PC-3 (cell line): Measurements from ENCODE around the gene MLANA. TPM values are rescaled to one million over a fixed set of nuclear protein-coding genes. Genes with fewer than 3 reads are reported as not detected.

Source experiments
- ATAC-seq: fragments of 200-7000 bp; cut with Tn5 transposase; 2 replicates; pipeline ENCODE4 v1.9.1; 2020; ENCODE audit warnings: mild to moderate bottlenecking, moderate library complexity
- BruUV-seq: library from RNA; stranded (reverse); fragments of 400-500 nt; replicated peaks from 2 replicates; lab custom pipeline; 2021; lab: Mats Ljungman, UMichigan
- CTCF ChIA-PET: fragments of 300-600 bp; sonication (Branson Sonifier 250); formaldehyde crosslinking; loops from one replicate; lab custom pipeline; 2022; ENCODE audit warnings: antibody characterized with exemption; lab: Charles Lee
- POLR2A ChIA-PET: fragments of 300-600 bp; sonication (Branson Sonifier 250); formaldehyde crosslinking; loops from one replicate; lab custom pipeline; 2022; ENCODE audit warnings: antibody characterized with exemption; ENCODE audit not compliant: unreplicated experiment; lab: Charles Lee
- DNase-seq: peaks from one replicate; pipeline ENCODE4 v3.0.0-alpha.2; 2015
- H2AFZ ChIP-seq: fragments of 300-600 bp; sonication (generic); 2 replicates; pipeline ENCODE4 v1.6.0; 2016; ENCODE audit warnings: antibody characterized with exemption, low read length
- H3F3A ChIP-seq: fragments of 300-600 bp; sonication (generic); one replicate; pipeline ENCODE4 v1.6.0; 2017; ENCODE audit warnings: antibody characterized with exemption, low read length, control low read depth, mild to moderate bottlenecking; ENCODE audit not compliant: unreplicated experiment
- H3K27ac ChIP-seq: fragments of 300-600 bp; sonication (generic); 2 replicates; pipeline ENCODE4 v1.5.1; 2016; ENCODE audit warnings: mild to moderate bottlenecking, low read length
- H3K27me3 ChIP-seq: fragments of 300-600 bp; sonication (generic); 2 replicates; pipeline ENCODE4 v1.6.1; 2016; ENCODE audit warnings: low read length, mixed read lengths
- H3K36me3 ChIP-seq: fragments of 300-600 bp; sonication (generic); 2 replicates; pipeline ENCODE4 v1.6.1; 2016; ENCODE audit warnings: low read depth, mixed run types, low read length, mixed read lengths
- H3K4me1 ChIP-seq: fragments of 300-600 bp; sonication (generic); 2 replicates; pipeline ENCODE4 v1.5.1; 2016; ENCODE audit warnings: low read length; ENCODE audit not compliant: insufficient read depth
- H3K4me2 ChIP-seq: fragments of 300-600 bp; sonication (generic); 2 replicates; pipeline ENCODE4 v1.6.0; 2016; ENCODE audit warnings: low read length
- H3K4me3 ChIP-seq: fragments of 300-600 bp; sonication (generic); 2 replicates; pipeline ENCODE4 v1.5.1; 2016; ENCODE audit warnings: mild to moderate bottlenecking, low read length, mixed read lengths
- H3K79me2 ChIP-seq: fragments of 300-600 bp; sonication (generic); 2 replicates; pipeline ENCODE4 v1.6.1; 2017; ENCODE audit warnings: low read length, mixed read lengths
- H3K9ac ChIP-seq: fragments of 300-600 bp; sonication (generic); 2 replicates; pipeline ENCODE4 v1.6.0; 2016; ENCODE audit warnings: mild to moderate bottlenecking, low read length
- H3K9me2 ChIP-seq: fragments of 300-600 bp; sonication (generic); replicated peaks from 2 replicates; pipeline ENCODE4 v1.6.1; 2016; ENCODE audit warnings: mixed run types, low read length, mixed read lengths
- H3K9me3 ChIP-seq: fragments of 300-600 bp; sonication (generic); 2 replicates; pipeline ENCODE4 v1.6.1; 2016; ENCODE audit warnings: low read length, mixed read lengths
- H4K20me1 ChIP-seq: fragments of 300-600 bp; sonication (generic); 2 replicates; pipeline ENCODE4 v1.6.1; 2016; ENCODE audit warnings: low read length, mixed read lengths
- EZH2 ChIP-seq: fragments of 300-600 bp; sonication (generic); IDR thresholded peaks from one replicate; pipeline ENCODE4 v1.6.1; 2017; ENCODE audit warnings: antibody characterized with exemption, mild to moderate bottlenecking, low read length; ENCODE audit not compliant: unreplicated experiment
- EZH2phosphoT487 ChIP-seq: fragments of 300-600 bp; sonication (generic); IDR thresholded peaks from 2 replicates; pipeline ENCODE4 v1.6.1; 2018; ENCODE audit warnings: mild to moderate bottlenecking, antibody characterized with exemption, low read length, borderline replicate concordance
- intact Hi-C: fragments of 100-400 bp; cut with micrococcal nuclease; formaldehyde crosslinking; loops from 2 replicates; pipeline ENCODE4 v1.9.0; 2023
- total RNA-seq: library from RNA; depleted of rRNA; stranded (reverse); fragments of >200 nt; gene quantifications from 2 replicates; pipeline ENCODE4 v1.2.3, GENCODE V29; 2014
- TF ChIP-seq, protein P1 (sequence below): fragments of 300-600 bp; sonication (generic); conservative IDR thresholded peaks from 2 replicates; pipeline ENCODE4 v1.5.1; 2017; ENCODE audit warnings: antibody characterized with exemption, low read depth, mild to moderate bottlenecking, low read length

MLANA gene
- total RNA-seq, 1 experiment from 2014 or later, result not detected

DNA sequence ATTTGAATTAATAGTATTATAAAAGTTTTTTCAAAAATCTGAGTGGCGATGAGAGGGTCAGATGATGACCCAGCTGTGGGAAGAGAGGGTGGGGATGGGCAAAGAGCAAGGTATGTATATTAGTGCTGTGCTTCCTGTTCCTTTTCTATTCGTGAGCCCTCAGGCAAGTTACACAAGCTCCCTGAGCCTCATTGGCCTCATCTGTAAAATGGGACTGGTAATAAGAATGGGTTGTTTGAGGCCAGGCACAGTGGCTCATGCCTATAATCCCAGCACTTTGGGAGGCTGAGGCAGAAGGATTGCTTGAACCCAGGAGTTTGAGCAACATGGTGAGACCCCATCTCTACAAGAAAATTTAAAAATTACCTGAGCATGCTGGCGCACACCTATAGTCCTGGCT lies 24.0 kb upstream of the MLANA start:
- no peaks in the 10 kb centered on the region for H3F3A ChIP-seq
- no peak overlapping the region for H3K4me3 ChIP-seq
- H3K4me1 ChIP-seq, result no peaks in the 10 kb centered on the region
- no peaks in the 10 kb centered on the region for H3K9me2 ChIP-seq
- no peak overlapping the region for H3K27ac ChIP-seq
- H3K9ac ChIP-seq, result no peak overlapping the region
- H2AFZ ChIP-seq, result no peak overlapping the region
- no peaks in the 10 kb centered on the region for H3K9me3 ChIP-seq
- DNase-seq (no peak), ATAC-seq (no peak)
- intact Hi-C loops, result no loop called here
- no peaks in the 10 kb centered on the region for H3K79me2 ChIP-seq
- H3K4me2 ChIP-seq, result no peak overlapping the region
- H4K20me1 ChIP-seq, result no peaks in the 10 kb centered on the region
- TF ChIP-seq EZH2phosphoT487 (no peak), EZH2 (no peak)
- TF ChIP-seq, protein P1, sequence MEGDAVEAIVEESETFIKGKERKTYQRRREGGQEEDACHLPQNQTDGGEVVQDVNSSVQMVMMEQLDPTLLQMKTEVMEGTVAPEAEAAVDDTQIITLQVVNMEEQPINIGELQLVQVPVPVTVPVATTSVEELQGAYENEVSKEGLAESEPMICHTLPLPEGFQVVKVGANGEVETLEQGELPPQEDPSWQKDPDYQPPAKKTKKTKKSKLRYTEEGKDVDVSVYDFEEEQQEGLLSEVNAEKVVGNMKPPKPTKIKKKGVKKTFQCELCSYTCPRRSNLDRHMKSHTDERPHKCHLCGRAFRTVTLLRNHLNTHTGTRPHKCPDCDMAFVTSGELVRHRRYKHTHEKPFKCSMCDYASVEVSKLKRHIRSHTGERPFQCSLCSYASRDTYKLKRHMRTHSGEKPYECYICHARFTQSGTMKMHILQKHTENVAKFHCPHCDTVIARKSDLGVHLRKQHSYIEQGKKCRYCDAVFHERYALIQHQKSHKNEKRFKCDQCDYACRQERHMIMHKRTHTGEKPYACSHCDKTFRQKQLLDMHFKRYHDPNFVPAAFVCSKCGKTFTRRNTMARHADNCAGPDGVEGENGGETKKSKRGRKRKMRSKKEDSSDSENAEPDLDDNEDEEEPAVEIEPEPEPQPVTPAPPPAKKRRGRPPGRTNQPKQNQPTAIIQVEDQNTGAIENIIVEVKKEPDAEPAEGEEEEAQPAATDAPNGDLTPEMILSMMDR, result no peak
- ChIA-PET CTCF (no interaction called here), POLR2A (no interaction called here)
- no peaks in the 10 kb centered on the region for H3K27me3 ChIP-seq
- H3K36me3 ChIP-seq, result no peaks in the 10 kb centered on the region
- no TSS peak for BruUV-seq

DNA sequence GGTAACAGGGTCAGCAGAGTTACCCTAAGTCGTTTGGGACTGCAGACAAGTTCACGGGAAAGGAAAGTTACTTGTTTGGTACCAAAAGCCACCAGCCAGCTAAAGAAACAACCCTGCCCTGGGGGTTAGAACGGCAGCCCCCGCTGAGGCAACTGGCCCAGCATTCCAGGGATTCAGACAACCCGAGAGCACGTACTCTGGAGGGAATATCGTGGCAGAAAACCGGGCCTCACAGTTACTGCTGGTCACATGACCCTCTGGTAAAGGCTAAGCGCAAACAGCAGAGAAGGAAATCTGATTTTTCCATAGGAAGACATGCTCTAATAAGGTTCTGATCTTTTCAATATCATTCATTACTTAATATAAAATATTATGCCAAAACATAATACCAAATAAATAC lies 22.5 kb upstream of the MLANA start:
- Histone ChIP-seq H3K9ac (no peak overlapping the region), H3K36me3 (no peaks in the 10 kb centered on the region), H3K4me1 (no peaks in the 10 kb centered on the region), H3K27ac (no peak overlapping the region), H3K4me2 (no peak overlapping the region), H4K20me1 (no peaks in the 10 kb centered on the region), H3K9me3 (no peaks in the 10 kb centered on the region), H3F3A (no peaks in the 10 kb centered on the region), H3K9me2 (no peaks in the 10 kb centered on the region), H2AFZ (no peak overlapping the region), H3K27me3 (no peaks in the 10 kb centered on the region), H3K79me2 (no peaks in the 10 kb centered on the region), H3K4me3 (no peak overlapping the region)
- ChIA-PET POLR2A (no interaction called here), CTCF (no interaction called here)
- no TSS peak for BruUV-seq
- intact Hi-C loops, result no loop called here
- no peak for DNase-seq
- ATAC-seq, result no peak
- TF ChIP-seq EZH2, result no peak

DNA sequence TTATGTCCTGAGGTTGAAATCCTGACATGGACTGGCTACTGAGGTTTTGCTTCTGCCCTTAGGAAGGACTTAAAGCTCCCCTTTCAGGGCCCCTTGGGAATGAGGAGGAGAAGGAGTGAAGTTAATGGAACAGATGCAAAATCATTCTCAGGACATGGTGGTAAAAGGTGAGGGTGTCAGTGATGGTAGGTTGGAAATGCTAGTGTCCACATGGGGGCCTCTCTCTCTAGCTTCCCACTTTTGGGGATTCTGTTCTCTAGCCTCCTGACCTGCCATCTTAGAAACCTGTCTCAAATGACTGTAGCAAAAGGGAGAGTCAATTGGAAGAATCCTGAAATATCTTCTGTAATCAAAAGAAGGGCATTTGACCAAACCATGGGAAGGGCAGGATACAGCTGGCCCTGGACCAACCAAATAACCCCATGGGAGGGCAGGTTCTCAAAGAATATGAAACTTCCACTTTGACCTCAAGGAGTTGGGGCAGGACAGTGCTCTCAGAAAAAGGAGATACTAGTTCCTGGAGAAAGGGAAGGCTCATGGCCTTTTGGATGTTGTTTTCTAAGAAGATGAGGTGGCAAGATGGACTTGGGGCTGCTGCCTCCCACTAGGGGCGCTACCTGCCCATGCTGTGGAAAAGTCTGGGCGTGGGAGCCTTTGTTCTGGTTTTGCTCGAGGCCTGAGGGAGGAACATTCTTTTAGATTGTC lies 21.2 kb upstream of the MLANA start:
- H3K9me3 ChIP-seq, result no peaks in the 10 kb centered on the region
- H4K20me1 ChIP-seq, result no peaks in the 10 kb centered on the region
- DNase-seq (peak; percentile 23), ATAC-seq (no peak; the same call in 1 of the 2 replicates)
- ChIA-PET CTCF (no interaction called here), POLR2A (no interaction called here)
- no peak overlapping the region for H3K9ac ChIP-seq
- H3K4me2 ChIP-seq, result no peak overlapping the region
- H3K27ac ChIP-seq, result no peak overlapping the region
- H3F3A ChIP-seq, result no peaks in the 10 kb centered on the region
- intact Hi-C loops, result no loop called here
- TF ChIP-seq, protein P1, result peak; percentile 59
- TF ChIP-seq EZH2, result no peak
- H3K79me2 ChIP-seq, result no peaks in the 10 kb centered on the region
- H3K4me1 ChIP-seq, result no peaks in the 10 kb centered on the region
- no peak overlapping the region for H3K4me3 ChIP-seq
- no TSS peak for BruUV-seq
- no peaks in the 10 kb centered on the region for H3K36me3 ChIP-seq
- H2AFZ ChIP-seq, result no peak overlapping the region
- no peaks in the 10 kb centered on the region for H3K27me3 ChIP-seq
- no peaks in the 10 kb centered on the region for H3K9me2 ChIP-seq
